ENCODE results near the gene PSMA5. TPM values are rescaled to one million over a fixed set of nuclear protein-coding genes. Genes with fewer than 3 reads are reported as not detected.

Gene PSMA5
- total RNA-seq, 1 experiment from 2014 or later, result 169 TPM

DNA sequence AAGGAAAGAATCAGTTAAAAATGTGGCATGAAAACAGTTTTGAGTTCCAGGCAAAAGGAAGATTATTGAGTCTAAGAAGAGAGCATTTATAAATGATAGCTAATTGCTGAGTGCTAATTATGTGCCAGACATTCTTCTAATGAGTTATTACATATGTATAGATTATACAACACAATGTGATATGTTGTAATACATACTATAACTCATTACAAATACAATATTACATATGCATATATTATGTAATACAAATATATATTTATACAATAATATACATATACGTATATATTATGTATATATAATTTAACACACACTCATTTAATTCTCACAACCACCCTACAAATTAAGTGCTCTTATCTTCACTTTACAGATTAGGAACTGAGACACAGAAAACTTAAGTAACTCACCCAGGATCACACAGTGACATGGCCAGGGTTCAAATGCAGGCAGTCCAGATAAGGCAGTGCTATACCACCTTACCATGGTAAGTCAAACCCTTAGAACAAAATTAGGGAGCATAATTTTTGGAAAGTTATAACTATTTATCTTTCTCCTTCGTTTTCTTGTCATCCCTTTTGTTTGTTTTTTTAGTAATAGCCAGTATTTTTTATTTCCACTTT lies 32.5 kb downstream of the PSMA5 start (continued):
- TF ChIP-seq, protein P1, sequence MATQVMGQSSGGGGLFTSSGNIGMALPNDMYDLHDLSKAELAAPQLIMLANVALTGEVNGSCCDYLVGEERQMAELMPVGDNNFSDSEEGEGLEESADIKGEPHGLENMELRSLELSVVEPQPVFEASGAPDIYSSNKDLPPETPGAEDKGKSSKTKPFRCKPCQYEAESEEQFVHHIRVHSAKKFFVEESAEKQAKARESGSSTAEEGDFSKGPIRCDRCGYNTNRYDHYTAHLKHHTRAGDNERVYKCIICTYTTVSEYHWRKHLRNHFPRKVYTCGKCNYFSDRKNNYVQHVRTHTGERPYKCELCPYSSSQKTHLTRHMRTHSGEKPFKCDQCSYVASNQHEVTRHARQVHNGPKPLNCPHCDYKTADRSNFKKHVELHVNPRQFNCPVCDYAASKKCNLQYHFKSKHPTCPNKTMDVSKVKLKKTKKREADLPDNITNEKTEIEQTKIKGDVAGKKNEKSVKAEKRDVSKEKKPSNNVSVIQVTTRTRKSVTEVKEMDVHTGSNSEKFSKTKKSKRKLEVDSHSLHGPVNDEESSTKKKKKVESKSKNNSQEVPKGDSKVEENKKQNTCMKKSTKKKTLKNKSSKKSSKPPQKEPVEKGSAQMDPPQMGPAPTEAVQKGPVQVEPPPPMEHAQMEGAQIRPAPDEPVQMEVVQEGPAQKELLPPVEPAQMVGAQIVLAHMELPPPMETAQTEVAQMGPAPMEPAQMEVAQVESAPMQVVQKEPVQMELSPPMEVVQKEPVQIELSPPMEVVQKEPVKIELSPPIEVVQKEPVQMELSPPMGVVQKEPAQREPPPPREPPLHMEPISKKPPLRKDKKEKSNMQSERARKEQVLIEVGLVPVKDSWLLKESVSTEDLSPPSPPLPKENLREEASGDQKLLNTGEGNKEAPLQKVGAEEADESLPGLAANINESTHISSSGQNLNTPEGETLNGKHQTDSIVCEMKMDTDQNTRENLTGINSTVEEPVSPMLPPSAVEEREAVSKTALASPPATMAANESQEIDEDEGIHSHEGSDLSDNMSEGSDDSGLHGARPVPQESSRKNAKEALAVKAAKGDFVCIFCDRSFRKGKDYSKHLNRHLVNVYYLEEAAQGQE (IDR thresholded peaks at IDR 0.05; ENCODE audit: low read depth), result no peak
- no peak for TF ChIP-seq POLR2A (IDR thresholded peaks at IDR 0.05; ENCODE audit: borderline replicate concordance, extremely low read depth, insufficient read depth, insufficient read length)
- TF ChIP-seq ZFX (IDR thresholded peaks at IDR 0.05), result no peak
- no peak for TF ChIP-seq YY1 (IDR thresholded peaks at IDR 0.05; ENCODE audit: extremely low read depth, insufficient replicate concordance, low read depth, low read length)
- TF ChIP-seq CTCF (IDR thresholded peaks at IDR 0.05 in 2 of 3, conservative IDR thresholded peaks at IDR 0.05 in 1 of 3; ENCODE audit: borderline replicate concordance in 1 of 3, insufficient read depth in 1 of 3, low read depth in 2 of 3, low read length in 2 of 3), result no peak

DNA sequence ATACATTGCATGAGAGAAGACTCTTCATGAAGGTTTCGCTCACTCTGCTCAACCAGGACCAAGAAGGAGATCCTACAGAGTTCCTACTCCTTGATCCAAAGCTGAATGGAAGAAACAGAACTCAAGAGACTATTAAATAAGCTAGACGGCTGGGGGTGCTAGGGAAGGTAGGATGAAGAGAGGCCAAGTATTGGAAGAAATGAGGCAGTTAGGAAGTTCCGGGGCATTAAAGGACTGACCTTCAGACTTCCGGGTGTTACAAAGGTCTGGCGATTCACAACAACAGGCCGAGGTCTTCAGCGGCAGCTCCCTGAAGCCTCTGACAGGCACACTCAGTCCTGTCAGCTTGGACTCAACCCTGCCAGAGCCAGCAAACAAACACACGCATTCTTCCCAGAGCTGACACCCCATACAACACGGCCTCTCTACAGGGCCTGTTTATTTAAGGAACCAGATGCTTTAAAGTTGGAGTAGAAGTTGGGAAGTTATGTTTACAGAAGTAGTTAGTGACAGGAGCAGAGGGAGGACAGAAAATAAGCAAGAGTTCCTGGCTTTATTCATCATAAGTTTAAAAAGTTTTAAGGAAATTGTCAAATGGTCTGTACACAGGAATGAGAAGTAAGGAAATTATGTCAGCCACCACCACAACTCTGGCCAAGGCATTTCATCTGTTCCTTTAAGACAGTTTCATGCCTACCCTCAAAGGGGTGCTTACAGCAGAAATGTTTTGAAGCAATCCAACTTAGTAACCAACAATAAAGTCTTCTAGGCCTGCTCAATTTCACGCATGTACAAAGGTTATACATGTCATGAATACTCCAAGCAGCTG lies 33.2 kb downstream of the PSMA5 start:
- H3K36me3 ChIP-seq (ENCODE audit: control insufficient read depth in 1 of 2, insufficient read depth in 2 of 2, low read length in 2 of 2), result no peaks in the 10 kb centered on the region
- ChIA-PET CTCF (interaction anchor here (1.2 kb wide), 1 partner anchor 9 kb away, joined by 3 read pairs; no protein-coding TSS in a partner anchor), RAD21 (ENCODE audit: low non-redundant PET in 1 of 2, low total read pairs in 2 of 2, uncharacterized antibody in 2 of 2, unreplicated experiment in 2 of 2) (no interaction called here), POLR2A (no interaction called here)
- no peak overlapping the region for H3K4me3 ChIP-seq (replicated peaks in 1 of 2; ENCODE audit: low read depth in 1 of 2, low read length in 2 of 2)
- H2AFZ ChIP-seq (ENCODE audit: low read depth, low read length, poor library complexity, severe bottlenecking), result no peak overlapping the region
- BruUV-seq (replicated peaks), result no TSS peak
- DNase-seq (ENCODE audit: low read depth, low spot score) (no peak), ATAC-seq (no peak)
- H3K9me3 ChIP-seq (ENCODE audit: control insufficient read depth in 1 of 2, insufficient read depth in 1 of 2, low read depth in 1 of 2, low read length in 2 of 2), result no peaks in the 10 kb centered on the region
- H3K9ac ChIP-seq (ENCODE audit: low read length), result no peak overlapping the region
- no peaks in the 10 kb centered on the region; the same call in 1 of the 2 replicates for H3K27me3 ChIP-seq (ENCODE audit: insufficient read depth, low read length)
- H3K4me2 ChIP-seq (ENCODE audit: low read length), result no peak overlapping the region
- no peaks in the 10 kb centered on the region for H3K79me2 ChIP-seq (ENCODE audit: insufficient read depth, low read length)
- H4K20me1 ChIP-seq (ENCODE audit: insufficient read depth), result no peaks in the 10 kb centered on the region
- intact Hi-C loops (cut with micrococcal nuclease), result no loop called here
- H3K4me1 ChIP-seq (ENCODE audit: control insufficient read depth in 1 of 2, insufficient read depth in 2 of 2, low read length in 2 of 2), result peaks cover 4 to 8% of the 10 kb centered on the region in 2 experiments; a peak in 2 of 4 replicates
- H3K27ac ChIP-seq (ENCODE audit: low read depth, low read length), result no peak overlapping the region
- no peaks in the 10 kb centered on the region for H3K9me2 ChIP-seq (ENCODE audit: insufficient read depth)
- TF ChIP-seq FOSL1 (IDR thresholded peaks at IDR 0.05; ENCODE audit: low read depth) (no peak), ZBTB33 (IDR thresholded peaks at IDR 0.05; ENCODE audit: extremely low read depth, insufficient replicate concordance, low read length) (no peak), ELF1 (IDR thresholded peaks at IDR 0.05; ENCODE audit: borderline replicate concordance, low read depth) (no peak), SIN3A (IDR thresholded peaks at IDR 0.05; ENCODE audit: low read depth) (no peak), SP1 (IDR thresholded peaks at IDR 0.05; ENCODE audit: low read depth) (no peak)
- TF ChIP-seq, protein P1 (IDR thresholded peaks at IDR 0.05; ENCODE audit: low read depth), result no peak

Data from HCT116 (cell line).